AG09309 (cell line): ENCODE results near the gene C10orf90.

ENCODE experiments used
- DNase-seq: peaks from one replicate; pipeline ENCODE4 v3.0.0-alpha.2; 2010; ENCODE audit warnings: low read depth
- H3K4me3 ChIP-seq: 2 replicates; pipeline ENCODE4 v1.5.1; 2011; ENCODE audit warnings: mild to moderate bottlenecking, low read depth, low read length, moderate library complexity; ENCODE audit not compliant: control insufficient read depth
- TF ChIP-seq, protein P1 (sequence below): IDR thresholded peaks from 2 replicates; pipeline ENCODE4 v1.5.1; 2011; ENCODE audit warnings: mild to moderate bottlenecking, low read depth, low read length, inconsistent platforms; ENCODE audit not compliant: insufficient read depth, control insufficient read depth; ENCODE audit errors: missing control alignments

C10orf90 gene

DNA sequence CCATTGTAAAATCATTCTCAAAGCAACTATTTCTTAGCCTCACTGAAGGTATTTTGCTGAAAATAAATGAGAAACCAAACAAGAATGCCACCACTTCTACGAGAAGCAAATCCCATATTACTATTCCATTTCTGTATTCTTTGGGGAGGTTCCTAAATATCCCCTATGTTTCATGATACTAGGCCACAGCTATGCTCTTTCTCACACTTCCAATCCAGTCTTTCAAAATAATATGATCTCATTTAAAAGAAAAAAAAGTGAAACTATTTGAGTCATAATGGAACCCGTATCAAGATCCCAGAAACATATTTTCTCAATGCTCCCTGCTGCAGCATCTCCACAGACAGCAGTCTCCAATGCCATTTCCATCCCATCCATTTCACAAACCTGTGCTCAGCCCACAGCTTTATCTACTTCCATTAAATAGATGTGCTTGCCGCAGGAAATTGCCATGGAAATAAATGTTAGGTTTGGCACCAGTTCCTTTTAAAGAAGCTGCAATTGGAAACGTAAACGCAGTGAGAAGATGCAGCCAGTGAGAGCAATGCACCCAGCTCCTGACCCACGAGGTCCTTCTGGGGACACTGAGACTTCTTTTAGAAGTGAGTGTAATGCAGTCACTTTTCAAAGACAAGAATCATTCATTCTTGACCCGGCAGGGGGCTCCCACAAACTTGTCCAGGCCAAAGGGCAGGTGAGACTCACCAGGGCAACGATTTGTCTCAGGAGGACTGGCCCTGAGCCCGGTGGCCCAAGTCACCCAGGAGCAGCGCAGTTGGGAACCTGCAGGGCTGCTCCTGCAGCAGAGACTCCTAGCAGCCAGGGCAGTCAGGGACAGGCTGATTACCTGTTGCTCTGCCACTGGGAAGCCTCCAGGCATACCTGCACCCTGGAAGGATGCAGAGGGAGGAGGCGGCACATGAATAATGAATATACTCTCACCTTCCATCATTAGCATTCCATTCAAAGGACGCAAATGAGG lies 99.6 kb downstream of the C10orf90 start:
- no peak overlapping the region for H3K4me3 ChIP-seq
- no peak for DNase-seq
- TF ChIP-seq, protein P1, sequence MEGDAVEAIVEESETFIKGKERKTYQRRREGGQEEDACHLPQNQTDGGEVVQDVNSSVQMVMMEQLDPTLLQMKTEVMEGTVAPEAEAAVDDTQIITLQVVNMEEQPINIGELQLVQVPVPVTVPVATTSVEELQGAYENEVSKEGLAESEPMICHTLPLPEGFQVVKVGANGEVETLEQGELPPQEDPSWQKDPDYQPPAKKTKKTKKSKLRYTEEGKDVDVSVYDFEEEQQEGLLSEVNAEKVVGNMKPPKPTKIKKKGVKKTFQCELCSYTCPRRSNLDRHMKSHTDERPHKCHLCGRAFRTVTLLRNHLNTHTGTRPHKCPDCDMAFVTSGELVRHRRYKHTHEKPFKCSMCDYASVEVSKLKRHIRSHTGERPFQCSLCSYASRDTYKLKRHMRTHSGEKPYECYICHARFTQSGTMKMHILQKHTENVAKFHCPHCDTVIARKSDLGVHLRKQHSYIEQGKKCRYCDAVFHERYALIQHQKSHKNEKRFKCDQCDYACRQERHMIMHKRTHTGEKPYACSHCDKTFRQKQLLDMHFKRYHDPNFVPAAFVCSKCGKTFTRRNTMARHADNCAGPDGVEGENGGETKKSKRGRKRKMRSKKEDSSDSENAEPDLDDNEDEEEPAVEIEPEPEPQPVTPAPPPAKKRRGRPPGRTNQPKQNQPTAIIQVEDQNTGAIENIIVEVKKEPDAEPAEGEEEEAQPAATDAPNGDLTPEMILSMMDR = no peak

DNA sequence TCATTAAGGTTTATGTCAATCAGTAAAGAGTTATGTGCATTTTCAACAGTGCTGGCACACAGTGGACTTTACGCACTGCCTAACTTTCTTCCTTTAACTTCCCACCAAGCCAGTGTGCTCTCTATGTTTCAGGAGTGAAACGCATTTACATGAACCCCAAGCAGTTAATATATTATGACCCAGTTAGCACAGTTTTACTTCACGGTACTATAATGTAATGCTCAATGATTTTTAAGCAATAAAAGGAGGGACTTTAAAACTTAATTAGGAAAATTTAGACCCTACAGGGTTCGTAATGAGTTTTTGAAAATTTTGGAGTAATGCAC lies 100.3 kb downstream of the C10orf90 start:
- TF ChIP-seq, protein P1 = no peak
- peak overlapping the region; percentile 26 for H3K4me3 ChIP-seq
- no peak for DNase-seq

DNA sequence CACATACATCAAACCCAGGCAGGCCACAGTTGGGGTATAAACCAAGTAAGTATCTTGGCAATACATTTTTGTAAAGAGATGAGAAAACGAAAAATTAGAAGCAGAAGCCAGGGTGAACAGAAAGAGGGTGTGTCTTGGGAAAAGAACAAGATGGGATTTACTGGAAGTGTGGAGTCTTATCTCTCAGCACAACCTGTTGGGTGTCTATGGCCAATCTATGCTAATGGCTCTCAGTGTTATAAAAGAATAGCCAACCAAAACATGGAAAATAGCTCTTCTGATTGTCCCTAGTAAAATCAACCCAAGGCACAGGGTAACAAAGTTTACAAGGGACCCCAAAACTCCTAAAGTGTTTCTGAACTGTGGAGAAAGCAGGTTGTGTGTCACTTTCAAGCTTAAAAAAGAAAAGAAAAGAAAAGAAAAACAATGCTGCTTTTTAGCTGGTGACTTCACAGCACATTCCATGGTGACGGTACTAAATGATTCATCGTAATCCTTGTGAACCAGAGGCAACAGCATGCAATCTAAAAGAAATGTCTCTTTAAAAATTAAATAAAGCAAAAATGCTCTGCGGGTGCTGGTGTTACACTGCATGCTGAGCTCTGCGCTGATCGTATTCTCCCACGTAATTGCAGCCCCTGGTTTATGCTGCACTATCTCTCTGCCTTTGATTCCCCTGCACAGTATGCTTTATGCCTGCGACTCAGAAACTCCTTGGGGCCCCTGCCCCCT lies 100.8 kb downstream of the C10orf90 start:
- TF ChIP-seq, protein P1 = no peak
- peak; percentile 55 for DNase-seq
- peak overlapping the region; percentile 26 for H3K4me3 ChIP-seq

DNA sequence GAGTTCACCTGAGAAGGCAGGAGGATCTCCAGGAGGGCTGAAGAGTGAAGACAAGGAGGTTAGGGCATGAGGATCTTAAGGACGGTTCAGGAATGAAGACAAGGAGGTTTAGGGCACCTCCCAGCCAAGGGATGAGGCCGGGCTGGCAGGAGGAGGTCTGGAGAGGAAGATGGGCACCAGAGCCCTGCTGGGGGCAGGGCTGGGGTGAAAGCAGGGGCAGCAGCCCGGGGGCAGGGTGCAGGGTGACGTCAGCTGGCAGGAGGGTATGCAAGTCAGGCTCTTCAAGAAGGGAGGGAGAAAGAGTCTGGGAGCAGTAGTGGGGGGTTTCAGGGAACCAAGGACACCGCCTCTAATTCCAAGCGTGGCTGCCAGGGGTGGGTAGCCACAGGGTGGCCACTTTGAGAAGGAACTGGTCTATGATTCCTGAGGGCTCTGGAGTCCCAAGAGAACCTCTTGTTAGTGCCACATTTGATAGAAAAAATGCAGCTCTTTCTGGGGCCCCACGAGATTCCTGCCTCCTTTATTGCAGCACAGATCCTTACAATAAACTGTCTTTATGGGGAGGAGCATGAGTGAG lies 101.6 kb downstream of the C10orf90 start:
- no peak overlapping the region for H3K4me3 ChIP-seq
- TF ChIP-seq, protein P1 = no peak
- DNase-seq = no peak

DNA sequence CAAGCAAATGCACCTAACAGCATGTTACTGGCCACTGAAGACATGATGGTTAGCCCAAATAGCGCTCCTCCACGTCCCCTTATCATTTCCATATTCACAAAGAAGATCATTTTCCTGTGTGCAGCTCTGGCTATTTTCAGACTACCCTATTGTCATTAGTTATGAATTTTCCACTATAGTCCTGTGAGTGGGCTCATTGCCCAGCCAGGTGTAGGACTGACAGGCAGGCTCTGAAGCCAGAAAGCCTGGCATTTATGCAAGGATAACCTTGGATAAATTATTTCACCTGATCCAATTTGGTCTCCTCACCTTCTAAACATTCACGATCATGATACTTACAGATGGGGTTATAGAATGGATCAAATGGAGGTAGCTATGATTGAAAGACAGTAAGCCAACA lies 104.6 kb downstream of the C10orf90 start:
- TF ChIP-seq, protein P1 = no peak
- no peak for DNase-seq
- H3K4me3 ChIP-seq = no peak overlapping the region

DNA sequence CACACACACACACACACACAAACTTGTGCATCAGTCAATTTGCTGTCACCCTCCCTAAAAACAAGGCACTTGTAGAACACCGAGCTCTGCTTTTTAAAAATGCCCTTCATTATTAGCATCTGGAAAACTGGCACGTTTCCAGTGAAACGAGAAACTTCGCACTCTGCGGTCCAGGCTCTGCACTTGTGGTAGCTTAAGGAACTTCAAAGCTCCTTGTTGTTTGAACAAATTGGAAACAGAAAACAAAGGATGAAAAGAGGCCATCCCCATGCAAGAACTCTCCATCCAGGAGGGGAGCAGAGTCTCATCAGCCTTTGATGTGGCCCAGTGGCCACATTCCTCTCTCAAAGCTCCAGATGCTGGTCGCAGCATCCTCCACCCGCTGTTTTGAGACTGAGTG lies 105.1 kb downstream of the C10orf90 start:
- H3K4me3 ChIP-seq = no peak overlapping the region
- TF ChIP-seq, protein P1 = no peak
- no peak for DNase-seq
